Effector memory CD4-positive, alpha-beta T cell (primary cell): Measurements from ENCODE around the gene SOAT2.

ENCODE experiments used
- DNase-seq, 3 donors: peaks; one replicate each; pipeline ENCODE4 v3.0.0-alpha.2; 2020
- H3K27ac ChIP-seq: 2 replicates; pipeline ENCODE4 v1.7.0; 2013; ENCODE audit warnings: mild to moderate bottlenecking, low read length, moderate library complexity; ENCODE audit not compliant: insufficient read depth, poor library complexity, severe bottlenecking
- H3K27me3 ChIP-seq: replicated peaks from 2 replicates; pipeline ENCODE4 v1.7.0; 2013; ENCODE audit warnings: mild to moderate bottlenecking, low read length; ENCODE audit not compliant: insufficient read depth, control insufficient read depth, poor library complexity, severe bottlenecking
- H3K36me3 ChIP-seq: 2 replicates; pipeline ENCODE4 v1.7.0; 2013; ENCODE audit warnings: mild to moderate bottlenecking, low read length, moderate library complexity; ENCODE audit not compliant: control insufficient read depth, insufficient read depth
- H3K4me1 ChIP-seq: 2 replicates; pipeline ENCODE4 v1.7.0; 2013; ENCODE audit warnings: low read length, mild to moderate bottlenecking; ENCODE audit not compliant: control insufficient read depth, insufficient read depth, poor library complexity, severe bottlenecking
- H3K4me3 ChIP-seq: 2 replicates; pipeline ENCODE4 v1.7.0; 2013; ENCODE audit warnings: low read length, low read depth, mild to moderate bottlenecking; ENCODE audit not compliant: insufficient read depth, poor library complexity, severe bottlenecking
- H3K9me3 ChIP-seq: 2 replicates; pipeline ENCODE4 v1.7.0; 2013; ENCODE audit warnings: mild to moderate bottlenecking, low read length, moderate library complexity; ENCODE audit not compliant: control insufficient read depth

Gene SOAT2

DNA sequence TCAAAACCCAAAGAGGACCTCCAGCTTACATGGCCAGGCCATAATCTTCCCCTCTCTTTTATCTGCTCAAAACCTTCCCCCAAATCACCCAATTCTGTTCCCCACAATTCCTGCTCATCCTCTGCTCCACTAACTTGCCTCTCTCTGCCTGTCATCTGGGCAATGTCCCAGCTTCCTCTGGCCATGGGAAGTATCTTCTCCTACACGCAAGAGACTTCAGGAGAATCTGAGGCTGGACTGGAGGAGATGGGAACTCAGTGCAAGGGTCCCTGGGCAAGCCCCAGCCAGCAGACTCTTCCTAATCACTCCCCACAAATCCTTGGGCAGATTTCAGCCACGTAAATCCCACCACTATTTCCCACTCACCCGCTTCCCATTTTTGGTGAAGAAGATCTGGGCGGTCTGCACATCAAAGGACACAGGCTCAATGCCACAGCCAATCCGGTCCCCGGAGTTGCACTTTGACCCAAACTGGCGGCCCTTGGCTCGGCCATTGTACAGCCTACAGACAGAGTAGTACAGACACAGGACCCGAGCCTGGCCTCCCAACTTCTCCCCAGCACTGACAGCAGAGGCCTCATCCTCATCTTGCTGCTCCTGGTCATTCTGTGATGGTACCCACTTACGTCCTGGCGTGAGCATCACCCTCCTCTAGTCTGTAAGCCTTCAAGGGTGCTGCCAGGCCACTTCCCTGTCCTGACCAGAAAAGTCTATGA, 28.8 kb upstream of the SOAT2 start:
- DNase-seq = no peak
- no peaks in the 10 kb centered on the region for H3K9me3 ChIP-seq
- no peak overlapping the region for H3K4me3 ChIP-seq
- no peaks in the 10 kb centered on the region for H3K27me3 ChIP-seq
- peaks cover 13% of the 10 kb centered on the region for H3K4me1 ChIP-seq
- H3K36me3 ChIP-seq = peaks cover 55% of the 10 kb centered on the region
- no peak overlapping the region for H3K27ac ChIP-seq

DNA sequence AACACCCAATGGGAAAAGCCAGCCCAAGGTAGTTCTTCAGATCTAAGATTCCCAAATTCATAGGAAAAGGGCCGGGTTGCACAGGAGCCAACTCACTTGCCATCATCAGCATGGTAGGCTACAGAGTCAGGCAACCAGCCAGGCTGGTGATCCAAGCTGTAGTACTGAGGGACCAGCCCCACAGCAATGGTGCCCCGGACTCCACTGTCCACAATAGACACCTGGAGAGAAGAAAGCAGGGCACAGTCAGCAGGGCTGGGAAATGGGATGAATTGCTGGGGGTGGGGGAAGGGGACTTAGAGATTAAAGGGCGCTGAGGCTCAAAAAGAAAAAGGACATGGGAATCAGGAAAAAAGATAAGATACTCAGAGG, 28.3 kb upstream of the SOAT2 start:
- Histone ChIP-seq H3K27ac (no peak overlapping the region), H3K9me3 (no peaks in the 10 kb centered on the region), H3K36me3 (peaks cover 50% of the 10 kb centered on the region), H3K4me1 (peaks cover 16% of the 10 kb centered on the region), H3K27me3 (no peaks in the 10 kb centered on the region), H3K4me3 (no peak overlapping the region)
- no peak for DNase-seq

DNA sequence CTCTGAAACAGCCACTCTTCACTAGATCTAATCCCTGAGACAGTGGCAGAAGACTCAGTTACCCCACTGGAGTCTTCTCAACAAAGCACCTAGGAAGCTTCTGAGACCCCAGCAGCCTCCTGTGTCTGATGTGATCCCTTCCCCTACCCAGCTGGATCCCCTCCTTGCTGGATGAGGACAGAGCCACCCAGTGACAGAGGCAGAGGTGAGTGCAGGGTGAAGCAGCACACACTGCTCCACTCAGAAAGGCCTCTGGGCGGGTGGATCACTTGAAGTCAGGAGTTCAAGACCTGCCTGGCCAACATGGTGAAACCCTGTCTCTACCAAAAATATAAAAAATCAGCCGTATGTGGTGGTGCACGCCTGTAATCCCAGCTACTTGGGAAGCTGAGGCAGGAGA, 26.8 kb upstream of the SOAT2 start:
- Histone ChIP-seq H3K27me3 (no peaks in the 10 kb centered on the region), H3K4me1 (peaks cover 16% of the 10 kb centered on the region), H3K27ac (no peak overlapping the region), H3K4me3 (no peak overlapping the region), H3K36me3 (peaks cover 41% of the 10 kb centered on the region), H3K9me3 (no peaks in the 10 kb centered on the region)
- no peak for DNase-seq

DNA sequence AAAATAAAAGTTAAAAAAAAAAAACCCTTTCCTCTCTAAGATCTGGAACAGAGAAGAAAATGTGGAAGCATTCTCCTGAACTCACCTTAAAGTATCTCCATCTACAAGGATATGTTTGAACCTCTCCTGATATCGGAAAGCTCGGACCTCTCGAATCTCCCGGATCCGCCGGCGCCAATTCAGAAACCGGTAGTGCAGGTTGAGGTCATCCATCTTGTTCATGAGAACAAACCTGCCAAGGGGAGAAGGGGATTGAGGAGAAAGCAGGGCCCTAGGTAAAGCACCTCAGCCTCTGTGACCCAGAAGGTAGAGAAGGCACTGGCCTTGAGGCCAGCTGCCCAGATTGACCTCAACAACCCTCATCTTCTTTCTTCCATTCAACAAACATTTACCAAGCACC, 26.3 kb upstream of the SOAT2 start:
- H3K27ac ChIP-seq = no peak overlapping the region
- H3K4me1 ChIP-seq = peaks cover 16% of the 10 kb centered on the region
- H3K9me3 ChIP-seq = no peaks in the 10 kb centered on the region
- H3K4me3 ChIP-seq = no peak overlapping the region
- no peak for DNase-seq
- peaks cover 35% of the 10 kb centered on the region for H3K36me3 ChIP-seq
- no peaks in the 10 kb centered on the region for H3K27me3 ChIP-seq

GRCh38 chr12:53078425-53079225, 24.7 kb upstream of the SOAT2 start:
- Histone ChIP-seq H3K4me3 (peak overlapping the region; percentile 95), H3K4me1 (peaks cover 16% of the 10 kb centered on the region), H3K27ac (peak overlapping the region; percentile 84), H3K9me3 (no peaks in the 10 kb centered on the region), H3K36me3 (peaks cover 33% of the 10 kb centered on the region), H3K27me3 (no peaks in the 10 kb centered on the region)
- peak in 1 of 3 donors; percentile 20 for DNase-seq

DNA sequence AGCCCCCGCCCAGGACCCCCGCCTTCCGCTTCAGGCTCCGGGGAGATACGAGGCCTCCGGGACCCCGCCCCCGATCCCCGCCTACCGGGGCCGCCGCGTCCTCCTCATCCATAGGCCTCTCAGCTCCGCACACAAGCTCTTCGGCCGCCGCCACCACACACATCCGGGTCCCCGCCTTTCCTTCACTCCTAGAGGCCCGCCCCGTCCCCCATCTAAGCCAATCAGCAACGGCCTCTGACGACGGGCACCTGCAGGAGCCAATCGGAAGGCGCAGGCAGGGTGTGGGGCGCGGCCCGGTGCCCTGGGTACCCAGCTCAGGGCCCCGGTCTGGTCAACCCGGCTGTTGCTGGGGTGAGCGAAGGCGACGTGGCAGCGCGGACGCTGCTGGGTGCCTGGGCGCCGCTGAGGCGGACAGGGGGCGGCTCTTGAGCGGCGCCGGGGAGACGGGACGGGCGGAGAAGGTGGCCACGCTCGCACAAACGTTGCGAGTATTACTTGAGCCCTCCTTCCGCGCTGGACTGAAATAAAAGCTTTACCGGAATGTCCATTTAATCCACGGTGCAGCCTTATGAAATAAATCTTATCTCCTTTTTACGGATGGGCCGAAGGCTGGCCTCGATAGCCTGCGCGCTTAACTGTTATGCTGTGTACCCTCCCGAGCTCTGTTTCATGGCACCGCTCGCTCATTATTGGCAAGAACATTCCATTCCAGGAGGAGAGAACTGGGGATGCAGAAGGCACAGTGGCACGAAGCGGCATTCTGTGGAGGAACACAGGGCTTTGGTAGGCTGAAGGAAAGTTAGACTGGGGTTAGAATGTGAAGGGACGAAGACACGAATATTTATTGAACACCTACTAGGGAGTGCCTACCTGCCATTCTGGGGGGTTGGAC, 23.8 kb upstream of the SOAT2 start, which contains the start of gene SPRYD3:
SPRYD3 (minus strand) TSS at position 165 of the 892 bp plus-strand sequence; CDS start at position 108, 57 bp downstream.
- Histone ChIP-seq H3K4me3 (peak within 1 kb of the TSS; percentile 95), H3K27me3 (no peaks in the 10 kb centered on the region), H3K36me3 (peaks cover 26% of the 10 kb centered on the region), H3K4me1 (peaks cover 16% of the 10 kb centered on the region), H3K27ac (peak within 1 kb of the TSS; percentile 84), H3K9me3 (no peaks in the 10 kb centered on the region)
- DNase-seq = peak; percentile 94 to 97 (median 95)

DNA sequence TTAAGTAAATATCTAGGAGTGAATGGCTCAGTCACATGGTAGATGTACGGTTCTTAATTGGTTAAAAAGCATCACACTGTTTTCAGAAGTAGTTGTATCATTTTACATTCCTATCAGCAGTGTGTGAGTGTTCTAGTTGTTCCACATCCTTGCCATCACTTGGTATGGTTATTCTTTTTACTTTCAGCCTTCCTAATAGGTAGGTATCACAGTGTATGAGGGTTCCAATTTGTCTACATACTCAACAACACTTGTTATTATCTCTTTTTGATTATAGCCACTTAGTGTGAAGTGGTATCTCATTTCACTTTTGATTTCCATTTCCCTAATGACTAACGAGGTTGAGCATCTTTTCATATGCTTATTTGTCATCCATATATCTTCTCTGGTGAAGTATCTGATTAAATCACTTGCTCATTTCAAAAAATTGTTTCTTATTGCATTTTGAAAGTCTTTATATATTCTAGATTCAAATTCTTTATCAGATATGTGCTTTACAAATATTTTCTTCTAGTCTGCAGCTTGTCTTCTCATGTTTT, 20.6 kb upstream of the SOAT2 start:
- H3K4me3 ChIP-seq = no peak overlapping the region
- no peaks in the 10 kb centered on the region for H3K36me3 ChIP-seq
- no peaks in the 10 kb centered on the region for H3K9me3 ChIP-seq
- H3K27ac ChIP-seq = no peak overlapping the region
- H3K27me3 ChIP-seq = no peaks in the 10 kb centered on the region
- peaks cover 12% of the 10 kb centered on the region for H3K4me1 ChIP-seq
- DNase-seq = no peak

DNA sequence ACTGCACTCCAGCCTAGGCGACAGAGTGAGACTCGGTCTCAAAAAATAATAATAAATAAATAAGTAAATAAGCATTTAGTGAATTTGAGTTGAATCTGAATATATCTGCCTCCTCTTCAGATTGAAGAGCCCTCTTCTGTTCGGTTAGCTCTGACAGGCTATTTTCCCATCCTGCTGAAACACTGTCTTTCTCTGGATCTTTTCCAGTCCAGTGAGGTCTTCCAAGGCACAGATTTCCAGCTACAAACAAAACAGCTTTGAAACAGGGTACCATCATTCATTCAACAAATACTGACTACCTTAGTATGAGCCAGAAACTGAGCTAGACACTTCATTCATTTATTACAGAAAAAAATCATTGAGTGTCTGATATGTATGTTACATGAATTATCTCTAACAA, 16.9 kb upstream of the SOAT2 start:
- Histone ChIP-seq H3K4me1 (no peaks in the 10 kb centered on the region), H3K4me3 (no peak overlapping the region), H3K36me3 (no peaks in the 10 kb centered on the region), H3K27ac (no peak overlapping the region), H3K27me3 (no peaks in the 10 kb centered on the region), H3K9me3 (no peaks in the 10 kb centered on the region)
- no peak for DNase-seq

DNA sequence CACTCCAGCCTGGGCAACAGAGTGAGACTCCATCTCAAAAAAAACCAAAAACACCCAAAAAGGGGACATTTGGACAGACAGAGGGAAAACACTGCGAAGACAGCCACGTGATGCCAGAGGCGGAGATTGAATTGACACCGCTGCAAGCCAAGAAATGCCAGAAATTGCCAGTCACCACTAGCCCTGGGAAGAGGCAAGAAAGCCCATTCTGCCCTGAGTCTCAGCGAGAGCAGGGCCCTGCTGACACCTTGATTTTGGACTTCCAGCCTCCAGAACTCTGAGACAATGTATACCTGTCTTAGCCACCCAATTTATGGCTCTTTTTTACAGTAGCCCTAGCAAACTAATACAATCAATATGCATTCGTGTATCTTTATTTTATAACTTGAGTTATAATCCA, 13.2 kb upstream of the SOAT2 start:
- Histone ChIP-seq H3K4me1 (no peaks in the 10 kb centered on the region), H3K27me3 (no peaks in the 10 kb centered on the region), H3K9me3 (no peaks in the 10 kb centered on the region), H3K27ac (no peak overlapping the region), H3K36me3 (no peaks in the 10 kb centered on the region), H3K4me3 (no peak overlapping the region)
- no peak for DNase-seq
